Measurements from ENCODE around the gene SRGAP1.

- TF ChIP-seq CTCF (IDR thresholded peaks at IDR 0.05) (no peak), POLR2A (IDR thresholded peaks at IDR 0.05) (no peak), EP300 (IDR thresholded peaks at IDR 0.05) (no peak)
Observed at GRCh38 chr12:64142784-64143183, 298.3 kb downstream of the SRGAP1 start.

All from gastroesophageal sphincter (tissue), 3 donors.